ENCODE data around the gene TSSK6.
"Not testable (repeated sequence)": the region's sequence is repeated elsewhere in the genome, so short reads cannot be mapped to it uniquely, and the experiment has no call there.

Gene TSSK6

DNA sequence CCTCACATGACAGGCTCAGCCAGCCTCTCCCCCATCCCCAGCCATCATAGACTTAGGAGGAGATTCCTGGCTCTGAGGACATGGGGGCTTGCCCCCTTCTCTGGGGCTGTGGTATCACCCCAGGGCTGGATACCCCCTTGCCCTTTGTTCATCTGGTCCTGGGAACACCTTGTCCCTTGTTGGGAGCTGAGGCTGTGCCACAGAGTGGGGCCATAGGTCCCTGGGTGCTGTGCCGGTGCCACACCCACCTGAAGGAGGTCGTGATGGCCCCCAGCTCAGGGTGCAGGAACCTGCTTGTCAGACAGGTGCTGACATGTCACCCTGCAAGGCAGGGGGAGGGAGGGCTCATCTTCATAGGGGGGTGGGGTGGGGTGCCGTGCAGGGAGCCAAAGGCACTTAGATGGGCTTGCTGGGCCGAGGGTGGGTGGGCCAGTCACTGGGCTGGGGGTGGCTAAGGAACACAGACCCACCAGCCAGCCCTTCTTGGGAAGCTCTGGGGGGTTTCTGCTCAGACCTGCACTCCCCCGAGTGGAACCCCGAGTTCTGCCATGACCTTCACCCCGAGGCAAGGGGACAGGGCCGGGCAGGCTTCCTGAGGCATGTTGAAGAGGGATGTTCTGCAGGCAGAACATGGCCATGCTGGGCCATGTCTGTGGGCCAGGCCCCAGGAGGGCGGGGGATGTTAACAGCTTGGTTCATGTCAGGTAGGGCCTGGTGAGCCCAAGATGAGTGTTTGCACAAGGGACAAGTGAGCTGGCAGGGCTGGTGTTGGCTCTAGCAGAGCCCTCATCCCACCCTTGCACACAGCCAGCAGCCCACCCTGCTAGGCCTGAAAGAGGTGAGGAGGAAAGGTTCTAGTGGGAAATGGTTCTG is 28.0 kb downstream of the TSSK6 start:
- no peak for DNase-seq (ENCODE audit: low spot score)

DNA sequence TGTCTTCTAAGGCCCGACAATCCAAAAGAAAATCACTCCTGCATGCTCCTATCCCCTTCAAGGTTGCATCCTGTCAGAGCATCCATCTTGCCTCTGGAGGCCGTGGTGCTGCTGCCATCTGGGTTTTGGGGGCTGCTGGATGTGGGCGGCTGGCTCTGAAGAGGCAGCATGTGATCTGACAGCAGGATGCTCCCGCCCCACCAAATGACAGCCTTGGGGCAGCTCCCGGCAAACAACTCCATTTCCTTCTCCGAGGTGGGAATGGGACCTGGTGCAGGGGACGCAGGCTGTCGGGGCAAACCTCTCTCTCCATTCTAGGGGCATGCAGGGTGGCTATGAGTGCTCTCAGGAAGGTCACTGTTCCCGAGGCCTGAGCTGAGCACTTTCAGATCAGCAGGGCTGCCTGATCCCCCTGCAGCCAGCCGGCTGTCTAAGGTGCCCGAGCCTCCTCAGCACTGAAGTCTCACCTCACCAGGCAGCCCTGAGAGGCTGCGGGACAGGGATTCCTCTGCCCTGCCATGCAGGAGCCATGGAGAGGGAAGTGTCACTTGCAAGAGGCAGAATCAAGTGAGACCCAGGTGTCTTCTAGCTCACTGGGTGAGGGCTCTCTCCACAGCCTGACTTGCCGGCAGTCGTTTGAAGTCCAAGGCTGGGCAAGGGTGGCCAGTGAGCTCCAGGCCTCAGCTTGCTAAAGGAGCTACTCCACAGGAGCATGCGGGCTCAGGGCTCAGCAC is 28.8 kb downstream of the TSSK6 start:
- no peak for DNase-seq (ENCODE audit: low spot score)

- DNase-seq (ENCODE audit: low spot score), result no peak
These were observed 29.4 kb downstream of the TSSK6 start for GRCh38 chr19:19485998-19486290.

- DNase-seq (ENCODE audit: low spot score), result peak; percentile 33
These were observed 30.0 kb downstream of the TSSK6 start for GRCh38 chr19:19485161-19485997.

GRCh38 chr19:19482809-19483596 is 32.3 kb downstream of the TSSK6 start:
- no peak for DNase-seq (ENCODE audit: low spot score)

GRCh38 chr19:19480688-19481087 is 34.7 kb downstream of the TSSK6 start:
- peak; percentile 22 for DNase-seq (ENCODE audit: low spot score)

DNA sequence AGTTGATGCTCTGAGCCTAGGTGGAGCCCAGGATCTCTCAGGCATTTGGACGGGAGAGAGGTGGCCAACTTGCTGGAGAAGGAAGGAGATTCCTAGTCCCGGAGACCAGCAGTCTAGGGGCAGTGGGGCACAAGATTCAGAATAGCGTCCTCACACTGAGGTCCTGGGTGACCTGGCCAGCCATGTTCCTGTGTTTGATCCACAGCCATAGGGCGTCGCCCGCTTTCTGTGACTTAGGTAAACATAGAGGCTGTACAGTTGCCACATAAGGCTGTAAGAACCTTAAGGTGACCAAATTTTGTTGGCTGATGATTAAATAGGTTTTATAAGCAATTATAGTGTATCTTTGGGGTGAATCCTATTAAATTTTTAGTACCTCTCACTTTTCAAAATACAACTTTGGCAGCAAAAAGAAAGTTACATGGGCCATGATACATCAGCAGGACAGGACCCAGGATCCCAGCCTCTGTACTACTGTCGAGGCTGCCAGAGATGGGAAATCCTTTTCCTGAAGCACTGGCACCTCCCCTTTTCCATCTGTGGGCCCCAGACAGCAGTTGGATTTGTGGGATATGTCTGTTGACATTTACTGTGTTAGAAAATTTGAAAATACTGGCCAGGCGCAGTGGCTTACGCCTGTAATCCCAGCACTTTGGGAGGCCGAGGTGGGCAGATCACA is 37.5 kb downstream of the TSSK6 start:
- DNase-seq (ENCODE audit: low spot score), result no peak

- DNase-seq (ENCODE audit: low spot score), result peak; percentile 17
These were observed 39.2 kb downstream of the TSSK6 start for GRCh38 chr19:19475849-19476828.

- DNase-seq (ENCODE audit: low spot score), result no peak
These were observed 40.2 kb downstream of the TSSK6 start for GRCh38 chr19:19475015-19475765.

DNA sequence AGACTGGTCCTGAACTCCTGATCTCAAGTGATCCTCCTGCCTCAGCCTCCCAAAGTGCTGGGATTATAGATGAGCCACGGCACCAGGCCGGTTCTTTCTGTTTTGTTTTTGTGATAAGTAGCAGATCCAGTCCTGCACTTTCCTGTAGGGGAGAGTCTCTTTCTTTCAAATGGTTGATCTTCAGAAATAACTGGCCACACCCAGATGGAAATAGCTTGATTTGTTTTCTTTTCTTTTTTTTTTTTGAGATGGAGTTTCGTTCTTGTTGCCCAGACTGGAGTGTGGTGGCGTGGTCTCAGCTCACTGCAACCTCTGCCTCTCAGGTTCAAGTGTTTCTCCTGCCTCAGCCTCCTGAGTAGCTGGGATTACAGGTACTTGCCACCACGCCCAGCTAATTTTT is 43.2 kb downstream of the TSSK6 start:
- not testable (repeated sequence) for DNase-seq (ENCODE audit: low spot score)

DNA sequence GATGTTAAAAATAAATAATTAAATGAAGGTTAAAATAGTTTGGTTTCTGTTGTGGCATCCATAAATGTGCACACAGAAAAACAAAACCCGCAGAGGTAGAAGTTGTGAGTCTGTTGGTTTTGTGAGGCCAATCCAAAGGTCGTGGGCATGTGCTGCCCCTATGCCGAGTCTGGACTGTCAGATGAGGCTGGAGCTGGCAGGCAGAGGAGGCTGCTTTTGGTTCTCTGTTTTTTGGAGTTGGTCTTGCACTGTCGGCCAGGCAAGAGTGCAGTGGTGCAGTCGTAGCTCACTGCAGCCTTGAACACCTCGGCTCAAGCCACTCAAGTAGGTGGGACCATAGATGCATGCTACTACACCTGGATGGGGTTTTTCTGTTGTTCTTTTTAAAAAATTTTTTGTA is 43.7 kb downstream of the TSSK6 start:
- DNase-seq (ENCODE audit: low spot score), result no peak

DNA sequence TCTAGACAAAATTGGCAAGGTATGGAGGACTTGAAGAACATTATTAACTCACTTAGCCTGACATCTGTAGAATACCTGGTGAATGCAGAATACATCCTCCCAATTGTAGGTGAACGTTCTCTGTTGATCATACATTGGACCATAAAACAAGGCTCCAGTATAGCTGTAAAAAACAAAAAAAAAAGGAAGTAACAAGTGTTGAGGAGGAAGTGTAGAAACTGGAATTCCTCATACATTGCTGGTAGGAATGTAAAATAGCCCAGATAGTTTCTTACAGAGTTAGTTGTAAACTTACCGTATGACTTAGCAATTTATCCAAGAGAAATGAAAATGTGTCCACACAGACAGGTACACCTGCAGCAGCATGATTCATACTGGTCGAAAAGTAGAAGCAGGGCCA is 44.8 kb downstream of the TSSK6 start:
- no peak for DNase-seq (ENCODE audit: low spot score)

DNA sequence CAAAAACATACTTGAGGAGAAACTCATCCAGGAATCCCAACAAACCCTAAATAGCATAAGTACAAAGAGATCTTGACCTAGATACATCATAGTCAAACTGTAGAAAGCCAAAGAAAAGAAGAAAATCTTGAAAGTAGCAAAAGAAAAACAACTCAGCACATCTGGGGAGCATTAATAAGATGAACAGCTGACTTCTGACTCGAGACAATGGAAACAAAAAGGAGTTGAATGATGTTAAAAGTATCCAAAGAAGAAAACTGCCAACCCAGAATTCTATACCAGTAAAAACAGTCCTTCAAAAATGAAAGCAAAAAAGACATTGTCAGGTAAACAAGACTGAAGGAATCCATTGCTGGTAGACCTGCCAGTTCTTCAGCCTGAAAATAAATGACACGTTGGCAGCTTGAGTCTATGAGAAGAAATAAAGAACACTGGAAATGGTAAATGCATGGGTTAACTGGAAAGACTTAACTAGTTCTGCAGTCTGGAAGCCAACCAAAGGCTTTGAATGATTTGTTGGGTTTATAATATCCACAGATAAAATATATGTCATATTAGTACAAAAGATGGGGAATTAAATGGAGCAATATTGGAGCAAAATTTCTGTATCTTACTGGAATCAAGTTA is 46.8 kb downstream of the TSSK6 start:
- DNase-seq (ENCODE audit: low spot score), result no peak

DNA sequence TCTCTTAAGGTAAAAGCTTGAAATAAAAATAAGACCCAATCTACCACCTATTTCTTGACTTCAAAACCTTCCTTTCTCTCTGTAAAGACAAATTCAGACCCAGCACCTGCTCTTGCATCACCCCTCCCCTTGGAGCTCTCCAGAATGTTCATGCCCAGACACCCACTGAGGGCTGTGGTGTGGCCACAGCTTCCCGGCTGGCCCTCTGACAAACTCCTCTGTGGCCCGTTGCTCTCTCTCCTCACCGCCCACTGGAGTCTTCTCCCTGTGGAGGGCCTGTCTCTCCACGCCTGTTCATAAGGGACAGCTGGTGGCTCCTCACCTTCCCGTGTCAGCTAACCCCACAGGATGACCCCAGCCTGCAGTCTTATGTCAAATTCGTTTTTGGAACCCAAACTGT is 49.1 kb downstream of the TSSK6 start:
- no peak for DNase-seq (ENCODE audit: low spot score)

DNA sequence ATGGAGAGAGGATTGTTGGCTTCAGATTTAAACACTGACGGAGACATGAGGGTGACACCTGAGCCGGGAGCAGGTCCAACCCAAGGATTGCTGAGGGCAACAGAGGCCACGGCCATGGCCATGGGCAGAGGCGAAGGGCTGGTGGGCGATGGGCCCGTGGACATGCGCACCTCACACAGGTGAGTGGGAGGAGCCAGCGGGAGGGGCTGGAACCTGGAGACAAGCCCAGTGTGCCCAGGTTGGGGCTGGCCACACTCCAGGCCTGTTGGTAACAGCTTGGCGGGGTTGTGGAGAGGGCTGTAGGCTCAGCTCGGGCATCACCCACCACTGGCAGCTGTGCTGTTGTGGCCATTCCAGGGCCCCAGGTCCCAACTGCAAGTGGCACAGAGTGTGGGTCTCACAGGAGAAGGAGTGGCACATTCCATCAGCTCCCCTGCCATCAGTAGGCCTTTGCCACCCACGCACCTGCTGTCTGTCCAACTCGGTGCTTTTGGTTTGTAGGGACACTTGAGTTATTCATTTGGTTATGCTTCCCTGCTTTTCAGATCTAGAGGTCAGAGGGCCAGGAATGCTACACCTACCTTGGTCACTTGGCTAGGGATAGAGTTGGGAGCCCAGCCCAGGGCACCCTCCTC is 49.8 kb downstream of the TSSK6 start:
- DNase-seq (ENCODE audit: low spot score), result no peak

DNA sequence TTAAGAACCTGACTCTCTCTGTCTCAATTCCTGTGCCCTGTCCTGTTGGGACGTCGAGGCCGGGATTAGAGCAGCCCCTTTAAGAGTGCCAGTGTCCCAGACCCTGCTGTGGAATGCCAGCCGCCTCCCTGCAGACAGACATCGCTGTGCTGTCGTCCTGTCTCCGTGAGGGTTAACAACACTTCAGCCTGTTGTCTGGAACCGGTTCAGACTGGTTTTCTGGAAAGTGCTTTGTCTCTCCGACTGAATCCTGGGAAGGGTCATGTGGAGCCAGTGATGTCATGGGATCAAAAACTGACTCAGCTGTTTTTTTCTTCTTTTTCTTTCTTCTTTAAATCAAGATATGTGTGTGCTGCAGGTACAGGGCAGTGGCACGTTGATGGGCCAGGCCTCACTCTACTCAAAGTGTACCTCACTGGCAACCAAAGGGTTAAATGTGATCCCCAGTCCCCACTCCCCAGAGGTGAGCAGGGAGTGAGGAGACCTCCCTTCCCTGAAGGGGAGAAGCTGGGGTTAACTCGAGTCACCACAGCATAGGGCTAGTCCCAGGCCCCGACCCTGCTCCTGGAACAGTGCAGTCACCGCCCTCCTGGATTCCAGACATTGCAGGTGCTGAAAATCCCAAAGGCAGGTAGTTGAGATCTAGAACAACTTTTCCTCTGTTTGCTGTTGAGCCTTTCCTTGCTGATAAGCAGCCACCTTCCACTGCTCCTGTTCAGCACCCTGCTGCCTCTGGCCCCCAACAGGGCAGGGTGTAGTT is 50.8 kb downstream of the TSSK6 start:
- peak; percentile 79 for DNase-seq (ENCODE audit: low spot score)

Measured in kidney tubule cell (primary cell).